ENCODE data around the gene FZR1. TPM values are rescaled to one million over a fixed set of nuclear protein-coding genes. Genes with fewer than 3 reads are reported as not detected.

FZR1 gene
- total and polyA plus RNA-seq, 9 of the 15 experiments (the other 6 are each of a cell fraction or from before 2014, with no cell fraction given): 0.18 to 48.0 (median 22.2) TPM

DNA sequence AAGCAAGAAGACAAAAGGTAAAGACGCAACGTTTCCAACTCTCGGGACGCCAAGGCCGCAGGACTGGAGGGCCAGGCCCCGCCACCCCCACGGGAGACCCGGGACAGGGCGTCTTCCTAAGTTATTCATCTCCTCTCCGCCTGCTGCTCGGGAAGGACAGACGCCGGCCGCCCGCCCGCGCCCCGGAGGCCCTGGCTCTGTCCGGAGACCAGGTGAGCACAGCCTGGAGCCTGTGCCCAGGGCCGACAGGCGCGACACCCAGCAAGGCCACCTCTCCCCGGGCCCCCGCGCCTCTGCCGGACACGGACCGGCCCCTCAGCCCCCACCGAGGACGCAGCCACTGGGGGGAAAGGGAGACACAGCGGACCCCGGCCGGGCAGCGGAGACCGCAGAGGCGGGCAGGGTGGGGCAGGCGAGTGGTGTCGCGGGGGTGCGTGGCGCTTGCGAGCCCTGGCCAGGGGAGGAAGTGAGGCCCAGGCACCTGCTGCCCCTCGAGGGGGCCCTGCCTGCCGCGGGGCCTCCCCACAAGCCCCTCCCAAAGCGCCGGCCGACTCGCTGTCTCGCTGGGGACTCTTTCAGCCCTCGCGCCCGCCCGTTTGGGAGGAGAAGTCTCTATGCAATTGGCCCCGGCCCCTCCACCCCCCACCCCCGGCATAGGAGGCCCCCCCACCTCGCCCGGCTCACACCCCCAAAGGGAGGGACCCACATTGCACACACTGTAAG lies 43.0 kb upstream of the FZR1 start:
- H3K9me3 ChIP-seq (replicated peaks; ENCODE audit: control insufficient read depth, insufficient read depth, low read depth, low read length): peaks cover 7% of the 10 kb centered on the region
- BruUV-seq (replicated peaks): TSS peak; percentile 33
- ATAC-seq (no peak), DNase-seq (ENCODE audit: extremely low read depth in 1 of 4, low spot score in 3 of 4) (peak in 1 of 4 experiments; percentile 17), FAIRE-seq (no peak)
- no peaks in the 10 kb centered on the region for H3K27me3 ChIP-seq (ENCODE audit: control insufficient read depth in 2 of 2, insufficient read depth in 2 of 2, low read length in 2 of 2)
- H3K36me3 ChIP-seq (ENCODE audit: control insufficient read depth, insufficient read depth, low read length): peaks cover 49% of the 10 kb centered on the region; the same call in 2 of the 3 replicates
- intact Hi-C loops (cut with micrococcal nuclease) (no loop called here), in situ Hi-C loops (cut with MboI) (no loop called here)
- no peak overlapping the region for H2AFZ ChIP-seq (ENCODE audit: low read depth, low read length)
- no peak overlapping the region for H3K4me3 ChIP-seq
- WGBS (ENCODE audit: insufficient coverage, low coverage, missing lambda C conversion rate): 98% methylated on average over 8 of the region's 58 CpGs
- no peaks in the 10 kb centered on the region for H3K79me2 ChIP-seq (ENCODE audit: control insufficient read depth, insufficient read depth, low read length)
- H3K4me2 ChIP-seq (ENCODE audit: insufficient read depth, low read length): no peak overlapping the region
- H3K4me1 ChIP-seq (replicated peaks in 1 of 2; ENCODE audit: control insufficient read depth in 2 of 2, insufficient read depth in 2 of 2, low read length in 2 of 2): peaks cover 0 to 48% of the 10 kb centered on the region in 2 experiments; a peak in 2 of 5 replicates
- H3K9ac ChIP-seq (ENCODE audit: insufficient read depth in 1 of 2, low read depth in 2 of 2, low read length in 2 of 2): no peak overlapping the region
- H4K20me1 ChIP-seq (replicated peaks; ENCODE audit: control insufficient read depth, insufficient read depth, low read length): no peaks in the 10 kb centered on the region
- ChIA-PET CTCF (ENCODE audit: low intra/inter-chr PET ratio) (no interaction called here), POLR2A (no interaction called here)
- no peaks in the 10 kb centered on the region for H3K9me1 ChIP-seq (ENCODE audit: control insufficient read depth, insufficient read depth, low read length)
- H3K27ac ChIP-seq (ENCODE audit: extremely low read depth, low read depth, low read length): no peak overlapping the region
- no peak for TF ChIP-seq POLR2AphosphoS5 (IDR thresholded peaks at IDR 0.05; ENCODE audit: control insufficient read depth, insufficient read depth, low read depth, low read length)
- TF ChIP-seq, protein P1, sequence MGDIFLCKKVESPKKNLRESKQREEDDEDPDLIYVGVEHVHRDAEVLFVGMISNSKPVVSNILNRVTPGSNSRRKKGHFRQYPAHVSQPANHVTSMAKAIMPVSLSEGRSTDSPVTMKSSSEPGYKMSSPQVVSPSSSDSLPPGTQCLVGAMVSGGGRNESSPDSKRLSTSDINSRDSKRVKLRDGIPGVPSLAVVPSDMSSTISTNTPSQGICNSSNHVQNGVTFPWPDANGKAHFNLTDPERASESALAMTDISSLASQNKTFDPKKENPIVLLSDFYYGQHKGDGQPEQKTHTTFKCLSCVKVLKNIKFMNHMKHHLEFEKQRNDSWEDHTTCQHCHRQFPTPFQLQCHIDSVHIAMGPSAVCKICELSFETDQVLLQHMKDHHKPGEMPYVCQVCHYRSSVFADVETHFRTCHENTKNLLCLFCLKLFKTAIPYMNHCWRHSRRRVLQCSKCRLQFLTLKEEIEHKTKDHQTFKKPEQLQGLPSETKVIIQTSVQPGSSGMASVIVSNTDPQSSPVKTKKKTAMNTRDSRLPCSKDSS (IDR thresholded peaks at IDR 0.05; ENCODE audit: low read depth, partially characterized antibody): no peak
- TF ChIP-seq CXXC5 (CRISPR knock-in tag; IDR thresholded peaks at IDR 0.05): no peak
- TF ChIP-seq, protein P2, sequence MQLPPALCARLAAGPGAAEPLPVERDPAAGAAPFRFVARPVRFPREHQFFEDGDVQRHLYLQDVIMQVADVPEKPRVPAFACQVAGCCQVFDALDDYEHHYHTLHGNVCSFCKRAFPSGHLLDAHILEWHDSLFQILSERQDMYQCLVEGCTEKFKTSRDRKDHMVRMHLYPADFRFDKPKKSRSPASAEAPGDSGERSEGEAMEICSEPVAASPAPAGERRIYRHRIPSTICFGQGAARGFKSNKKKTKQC (CRISPR knock-in tag; IDR thresholded peaks at IDR 0.05): no peak
- TF ChIP-seq BRD9 (IDR thresholded peaks at IDR 0.05; ENCODE audit: low read depth, partially characterized antibody): no peak
- 0 out of 2 replicates have a peak, but pooled peaks have one; percentile 21 for TF ChIP-seq SAFB (IDR thresholded peaks at IDR 0.05; ENCODE audit: borderline replicate concordance, low read depth, low read length)
- TF ChIP-seq CREM (IDR thresholded peaks at IDR 0.05; ENCODE audit: low read depth): no peak
- 0 out of 2 replicates have a peak, but pooled peaks have one; percentile 9 for TF ChIP-seq POLR2G (IDR thresholded peaks at IDR 0.05; ENCODE audit: low read depth, low read length)
- no peak for TF ChIP-seq NEUROD1 (IDR thresholded peaks at IDR 0.05; ENCODE audit: borderline replicate concordance, low read depth, low read length, partially characterized antibody)
- 0 out of 2 replicates have a peak, but pooled peaks have one; percentile 14 for TF ChIP-seq ZFX (CRISPR knock-in tag; IDR thresholded peaks at IDR 0.05)
- TF ChIP-seq, protein P3, sequence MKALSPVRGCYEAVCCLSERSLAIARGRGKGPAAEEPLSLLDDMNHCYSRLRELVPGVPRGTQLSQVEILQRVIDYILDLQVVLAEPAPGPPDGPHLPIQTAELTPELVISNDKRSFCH (CRISPR knock-in tag; IDR thresholded peaks at IDR 0.05): no peak
- TF ChIP-seq, protein P3 (tag; IDR thresholded peaks at IDR 0.05): no peak
- no peak for TF ChIP-seq BRF1 (IDR thresholded peaks at IDR 0.05; ENCODE audit: borderline replicate concordance, extremely low read depth, insufficient read length)
- TF ChIP-seq SP1 (CRISPR knock-in tag; IDR thresholded peaks at IDR 0.05): no peak
- TF ChIP-seq, protein P4, sequence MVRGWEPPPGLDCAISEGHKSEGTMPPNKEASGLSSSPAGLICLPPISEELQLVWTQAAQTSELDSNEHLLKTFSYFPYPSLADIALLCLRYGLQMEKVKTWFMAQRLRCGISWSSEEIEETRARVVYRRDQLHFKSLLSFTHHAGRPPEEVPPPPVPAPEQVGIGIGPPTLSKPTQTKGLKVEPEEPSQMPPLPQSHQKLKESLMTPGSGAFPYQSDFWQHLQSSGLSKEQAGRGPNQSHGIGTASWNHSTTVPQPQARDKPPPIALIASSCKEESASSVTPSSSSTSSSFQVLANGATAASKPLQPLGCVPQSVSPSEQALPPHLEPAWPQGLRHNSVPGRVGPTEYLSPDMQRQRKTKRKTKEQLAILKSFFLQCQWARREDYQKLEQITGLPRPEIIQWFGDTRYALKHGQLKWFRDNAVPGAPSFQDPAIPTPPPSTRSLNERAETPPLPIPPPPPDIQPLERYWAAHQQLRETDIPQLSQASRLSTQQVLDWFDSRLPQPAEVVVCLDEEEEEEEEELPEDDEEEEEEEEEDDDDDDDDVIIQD (CRISPR knock-in tag; IDR thresholded peaks at IDR 0.05): no peak
